ENCODE data around the gene STARD9.

STARD9 gene

GRCh38 chr15:42721016-42721415 is 145.6 kb downstream of the STARD9 start:
- no peak overlapping the region for H3K4me3 ChIP-seq (ENCODE audit: low read depth, low read length)
- ChIA-PET POLR2A (no interaction called here), CTCF (no interaction called here)
- TF ChIP-seq, protein P1, sequence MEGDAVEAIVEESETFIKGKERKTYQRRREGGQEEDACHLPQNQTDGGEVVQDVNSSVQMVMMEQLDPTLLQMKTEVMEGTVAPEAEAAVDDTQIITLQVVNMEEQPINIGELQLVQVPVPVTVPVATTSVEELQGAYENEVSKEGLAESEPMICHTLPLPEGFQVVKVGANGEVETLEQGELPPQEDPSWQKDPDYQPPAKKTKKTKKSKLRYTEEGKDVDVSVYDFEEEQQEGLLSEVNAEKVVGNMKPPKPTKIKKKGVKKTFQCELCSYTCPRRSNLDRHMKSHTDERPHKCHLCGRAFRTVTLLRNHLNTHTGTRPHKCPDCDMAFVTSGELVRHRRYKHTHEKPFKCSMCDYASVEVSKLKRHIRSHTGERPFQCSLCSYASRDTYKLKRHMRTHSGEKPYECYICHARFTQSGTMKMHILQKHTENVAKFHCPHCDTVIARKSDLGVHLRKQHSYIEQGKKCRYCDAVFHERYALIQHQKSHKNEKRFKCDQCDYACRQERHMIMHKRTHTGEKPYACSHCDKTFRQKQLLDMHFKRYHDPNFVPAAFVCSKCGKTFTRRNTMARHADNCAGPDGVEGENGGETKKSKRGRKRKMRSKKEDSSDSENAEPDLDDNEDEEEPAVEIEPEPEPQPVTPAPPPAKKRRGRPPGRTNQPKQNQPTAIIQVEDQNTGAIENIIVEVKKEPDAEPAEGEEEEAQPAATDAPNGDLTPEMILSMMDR (IDR thresholded peaks at IDR 0.05; ENCODE audit: insufficient read depth, low read length, missing control alignments) = no peak
- no peak for DNase-seq (ENCODE audit: low read depth, low spot score)

- ChIA-PET POLR2A (no interaction called here), CTCF (interaction anchor here (1.8 kb wide), 1 partner anchor 204 kb away, joined by 9 read pairs; no protein-coding TSS in a partner anchor)
- TF ChIP-seq, protein P1 (IDR thresholded peaks at IDR 0.05; ENCODE audit: insufficient read depth, low read length, missing control alignments) = no peak
- no peak for DNase-seq (ENCODE audit: low read depth, low spot score)
- no peak overlapping the region for H3K4me3 ChIP-seq (ENCODE audit: low read depth, low read length)
Measured at GRCh38 chr15:42721916-42722315, 146.5 kb downstream of the STARD9 start.

DNA sequence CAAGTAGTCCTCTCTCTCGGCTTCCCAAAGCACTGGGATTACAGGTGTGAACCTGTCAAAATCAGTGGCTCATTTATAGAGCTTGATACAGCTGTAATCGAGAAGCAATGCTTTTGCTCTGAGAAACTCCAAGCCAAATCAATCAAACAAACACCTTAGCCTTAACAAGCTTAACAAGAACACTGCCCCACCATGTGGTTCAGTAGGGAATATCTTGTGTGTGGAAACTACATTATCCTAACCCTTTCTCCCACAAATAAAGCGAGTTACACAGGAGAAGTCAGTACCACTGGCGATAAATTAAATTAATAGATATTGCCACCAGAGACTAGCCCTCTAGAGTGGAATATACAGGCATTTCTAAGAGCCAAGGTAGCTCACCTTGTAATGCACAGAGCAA is 147.7 kb downstream of the STARD9 start:
- H3K4me3 ChIP-seq (ENCODE audit: low read depth, low read length) = no peak overlapping the region
- ChIA-PET CTCF (interaction anchor here (0.7 to 1.8 kb wide), 6 partner anchors 9 to 203 kb away, joined by 3 to 9 read pairs (median 5); partner anchors contain the start of gene CDAN1), POLR2A (no interaction called here)
- TF ChIP-seq, protein P1 (IDR thresholded peaks at IDR 0.05; ENCODE audit: insufficient read depth, low read length, missing control alignments) = no peak
- DNase-seq (ENCODE audit: low read depth, low spot score) = no peak

- POLR2A ChIA-PET = no interaction called here
- TF ChIP-seq, protein P1 (IDR thresholded peaks at IDR 0.05; ENCODE audit: insufficient read depth, low read length, missing control alignments) = no peak
- H3K4me3 ChIP-seq (ENCODE audit: low read depth, low read length) = no peak overlapping the region
- DNase-seq (ENCODE audit: low read depth, low spot score) = no peak
- CTCF ChIA-PET = interaction anchor here (1.1 kb wide), 1 partner anchor 202 kb away, joined by 3 read pairs; no protein-coding TSS in a partner anchor
Measured at GRCh38 chr15:42724276-42724675, 148.9 kb downstream of the STARD9 start.

GRCh38 chr15:42725331-42725903 is 150.0 kb downstream of the STARD9 start:
- no peak overlapping the region for H3K4me3 ChIP-seq (ENCODE audit: low read depth, low read length)
- POLR2A ChIA-PET = no interaction called here
- CTCF ChIA-PET = interaction anchor here (1.0 to 2.9 kb wide), 3 partner anchors 9 to 201 kb away, joined by 3 to 12 read pairs (median 5); no protein-coding TSS in a partner anchor

GRCh38 chr15:42726114-42726513 is 150.7 kb downstream of the STARD9 start:
- CTCF ChIA-PET = interaction anchor here (1.0 to 2.9 kb wide), 2 partner anchors 9 to 200 kb away, joined by 5 to 12 read pairs; no protein-coding TSS in a partner anchor
- H3K4me3 ChIP-seq (ENCODE audit: low read depth, low read length) = no peak overlapping the region
- no peak for DNase-seq (ENCODE audit: low read depth, low spot score)
- POLR2A ChIA-PET = no interaction called here
- TF ChIP-seq, protein P1 (IDR thresholded peaks at IDR 0.05; ENCODE audit: insufficient read depth, low read length, missing control alignments) = no peak

More at GRCh38 chr15:42725331-42725903, 150.0 kb downstream of the STARD9 start:
- TF ChIP-seq, protein P1 (IDR thresholded peaks at IDR 0.05; ENCODE audit: insufficient read depth, low read length, missing control alignments) = no peak
- no peak for DNase-seq (ENCODE audit: low read depth, low spot score)

Data from AG04449 (cell line).